GM19043 (cell line): ENCODE data around the gene GPHB5.

Source experiments
- ATAC-seq: cut with Tn5 transposase; IDR thresholded peaks from one replicate; pipeline ENCODE4 v1.9.1; 2021; ENCODE audit warnings: low read depth; ENCODE audit not compliant: unreplicated experiment

GPHB5 gene

GRCh38 chr14:63267171-63267570, 51.6 kb downstream of the GPHB5 start:
- no peak for ATAC-seq

GRCh38 chr14:63266106-63266505, 52.6 kb downstream of the GPHB5 start:
- ATAC-seq: no peak
